Frontal cortex (tissue), 4 donors: ENCODE results near the gene SOX13. TPM values are rescaled to one million over a fixed set of nuclear protein-coding genes. Genes with fewer than 3 reads are reported as not detected.

Experiments used
- DNase-seq, 2 donors: peaks; one replicate each; pipeline ENCODE4 v3.0.0; 2012; ENCODE audit warnings: low spot score in 2 of 2
- FAIRE-seq: peaks from 2 replicates; lab custom pipeline; 2012; peaks lifted over from hg19 to GRCh38; lab: Jason Lieb, UNC
- total RNA-seq: library from RNA; depleted of rRNA; stranded (reverse); fragments of >200 nt; gene quantifications from one replicate; pipeline ENCODE4 v1.2.3, GENCODE V29; 2014
- donor health status: control.
- donor health status: control.
- donor health status: control.

SOX13 gene
- total RNA-seq, 1 donor from 2014 or later = 1.6 TPM

DNA sequence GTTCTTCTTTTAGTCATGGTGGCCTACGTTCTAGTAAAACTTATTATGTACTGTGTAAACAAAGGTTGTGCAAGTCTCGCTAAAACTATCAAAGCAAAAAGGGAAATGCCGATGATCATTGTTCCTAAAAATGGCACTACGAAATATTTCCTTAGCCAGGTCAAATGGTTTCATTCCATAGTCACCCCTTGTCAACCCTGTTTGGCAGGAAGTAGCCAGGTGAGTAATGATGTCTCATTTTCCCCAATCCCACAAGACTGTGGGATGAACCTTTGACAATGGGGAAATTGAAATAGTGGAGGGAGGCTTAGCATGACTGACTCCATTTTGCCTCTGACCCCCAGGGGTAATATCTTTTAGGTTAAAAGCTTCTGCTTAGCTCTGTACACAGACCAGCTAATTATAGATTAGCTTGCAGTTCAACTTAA, 98.8 kb downstream of the SOX13 start:
- FAIRE-seq (no peak), DNase-seq (no peak)

GRCh38 chr1:204172404-204173029, 99.6 kb downstream of the SOX13 start:
- no peak for DNase-seq
- no peak for FAIRE-seq

DNA sequence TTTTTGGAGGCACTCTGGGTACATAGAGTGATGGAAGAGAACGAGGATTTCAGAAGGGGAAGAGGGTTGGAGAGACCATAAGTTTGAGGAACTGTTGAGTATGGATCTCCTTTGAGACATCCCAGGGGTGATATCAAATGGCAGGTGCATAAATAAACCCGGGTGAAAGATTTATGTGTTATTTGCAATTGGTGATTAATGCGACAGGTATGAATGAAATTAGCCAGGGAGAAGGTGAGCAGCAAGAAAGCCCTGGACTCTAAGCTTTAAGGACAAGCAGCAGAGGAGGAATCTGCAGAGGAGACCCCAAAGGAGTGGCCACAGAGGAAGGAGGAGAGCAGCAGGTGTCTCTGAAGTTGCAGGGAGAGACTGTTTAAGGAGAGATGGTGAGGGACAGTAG, 102.0 kb downstream of the SOX13 start:
- FAIRE-seq (no peak), DNase-seq (no peak)

- DNase-seq (no peak), FAIRE-seq (no peak)
Observed at GRCh38 chr1:204176049-204176448, 103.1 kb downstream of the SOX13 start.

DNA sequence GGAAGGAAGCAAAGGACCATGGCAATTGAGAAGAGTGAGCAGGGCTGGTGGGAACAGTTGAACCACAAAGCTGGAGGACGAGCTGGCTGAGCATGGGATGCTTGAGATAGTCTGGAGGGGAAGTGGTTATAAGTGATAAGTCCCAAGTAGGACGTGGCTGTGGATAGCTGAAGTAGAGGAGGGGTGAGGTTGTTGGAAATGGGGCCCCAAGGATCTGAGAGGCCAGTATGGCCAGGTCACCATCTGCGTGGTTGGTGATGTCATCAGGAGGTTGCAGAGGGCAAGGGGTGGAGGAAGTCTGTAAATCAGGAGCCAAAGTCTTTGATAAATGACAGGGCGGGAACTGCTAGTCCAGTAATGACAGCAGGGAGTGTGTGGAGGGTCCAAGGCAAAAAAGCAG, 104.2 kb downstream of the SOX13 start:
- no peak for FAIRE-seq

More for the DNA sequence above, 104.2 kb downstream of the SOX13 start:
- DNase-seq = no peak

Other genes starting within 250 kb of the SOX13 start
- gene SNRPE, start 211.5 kb upstream of the SOX13 start, total RNA-seq = 61.1 TPM
- 31.0 TPM for gene ETNK2, start 78.9 kb downstream of the SOX13 start, total RNA-seq
- not detected for gene REN, start 93.2 kb downstream of the SOX13 start, total RNA-seq
- gene KISS1, start 123.4 kb downstream of the SOX13 start, total RNA-seq = not detected
- gene GOLT1A, start 140.9 kb downstream of the SOX13 start, total RNA-seq = 0.41 TPM